H1 (cell line): ENCODE measurements around the gene RRAD. TPM values are rescaled to one million over a fixed set of nuclear protein-coding genes. Genes with fewer than 3 reads are reported as not detected.

Source experiments
- CREB1 ChIP-seq: IDR thresholded peaks from 2 replicates; pipeline ENCODE4 v1.6.1; 2012; ENCODE audit warnings: inconsistent platforms
- HDAC6 ChIP-seq: IDR thresholded peaks from one replicate; pipeline ENCODE4 v1.7.1; 2012; ENCODE audit warnings: low read depth, mild to moderate bottlenecking, inconsistent platforms, low read length, moderate library complexity
- KDM4A ChIP-seq: IDR thresholded peaks from one replicate; pipeline ENCODE4 v1.7.1; 2012; ENCODE audit warnings: low read depth, mild to moderate bottlenecking, moderate library complexity, low read length, inconsistent platforms; ENCODE audit not compliant: severe bottlenecking
- polyA plus RNA-seq, 7 experiments: library from polyadenylated mRNA; depleted of rRNA in 3 of 7; stranded (reverse) in 5 of 7; unstranded in 2 of 7; fragments of >200 nt in 5 of 7; fragments of 200-250 nt in 2 of 7; gene quantifications; 1 replicate in 5 of 7; 2 replicates in 1 of 7; 4 replicates in 1 of 7; pipeline versions ENCODE4 v1.2.1 to v1.2.3, GENCODE V29; 2011 to 2013; ENCODE audit warnings: missing spikeins in 2 of 7, mixed read lengths in 2 of 7
- total RNA-seq: library from RNA; stranded (reverse); fragmentation: NEBNext Ultra II Directional; extraction: Animal tissue kit (Norgen Biotek cat#: 25700); gene quantifications from 2 replicates; pipeline ENCODE4 v1.2.1, GENCODE V29; 2021

RRAD gene
- total and polyA plus RNA-seq, 2 of the 8 experiments (the other 6 are each of a cell fraction or from before 2014, with no cell fraction given): 0.17 TPM; not detected in 1

DNA sequence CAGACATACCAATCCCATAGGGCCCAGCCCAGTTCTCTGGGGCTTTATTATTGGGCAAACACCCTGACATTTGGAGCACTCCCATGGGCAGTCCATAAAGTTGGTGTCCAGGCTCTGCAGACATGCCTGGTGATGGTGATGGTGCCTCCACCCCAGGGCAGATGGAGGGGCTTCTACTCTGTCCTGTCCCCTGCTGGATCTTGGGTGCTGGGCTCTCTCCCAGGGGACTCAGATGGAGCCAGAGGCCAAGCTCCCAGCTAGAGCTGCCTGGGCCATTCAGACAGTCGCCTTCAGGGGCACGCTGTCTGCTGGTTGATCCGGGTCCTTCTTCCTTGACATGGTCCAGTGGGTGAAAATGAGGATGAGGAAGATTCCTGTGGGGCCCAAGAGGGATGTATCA, 17.2 kb downstream of the RRAD start (continued):
- TF ChIP-seq HDAC6: no peak
- no peak for TF ChIP-seq CREB1
- no peak for TF ChIP-seq KDM4A
